ENCODE measurements around the gene SERPINA1.

DNA sequence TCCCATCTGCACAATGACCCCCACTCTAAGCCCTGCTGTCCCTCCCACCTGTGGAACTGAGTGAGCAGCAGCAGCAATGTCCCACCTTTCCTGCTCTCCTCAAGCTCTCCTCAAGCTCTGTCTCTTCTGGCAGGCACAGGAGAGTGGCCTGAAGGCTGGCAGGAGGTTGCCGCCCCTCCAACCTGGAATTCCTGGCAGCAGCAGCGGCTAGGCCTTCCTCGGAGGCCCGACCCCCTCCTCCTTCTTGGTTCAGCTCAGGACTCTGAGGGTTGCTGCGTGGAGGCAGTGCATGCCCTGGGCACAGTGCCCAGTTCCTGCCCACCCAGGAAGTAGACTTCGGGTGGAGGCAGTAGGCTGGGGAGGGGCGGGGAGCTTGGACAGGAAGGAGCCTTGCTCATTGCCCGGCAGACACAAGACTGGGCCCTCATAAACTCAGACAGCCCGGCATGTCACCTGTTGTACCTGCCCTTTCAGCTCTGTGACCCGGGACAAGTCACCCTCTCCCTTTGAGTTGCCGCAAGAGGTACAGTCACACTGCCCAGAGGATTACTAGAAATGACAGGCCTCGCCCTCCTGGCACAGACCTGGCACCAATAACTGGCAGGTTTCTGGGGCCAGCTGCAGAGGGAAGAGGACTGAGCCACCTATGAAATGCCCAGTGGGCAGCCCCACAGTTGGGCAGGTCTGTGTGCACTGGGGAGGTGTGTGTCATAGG is 2.1 kb upstream of the SERPINA1 start:
- no peak for TF ChIP-seq EP300 (IDR thresholded peaks at IDR 0.05)
- TF ChIP-seq, protein P1, sequence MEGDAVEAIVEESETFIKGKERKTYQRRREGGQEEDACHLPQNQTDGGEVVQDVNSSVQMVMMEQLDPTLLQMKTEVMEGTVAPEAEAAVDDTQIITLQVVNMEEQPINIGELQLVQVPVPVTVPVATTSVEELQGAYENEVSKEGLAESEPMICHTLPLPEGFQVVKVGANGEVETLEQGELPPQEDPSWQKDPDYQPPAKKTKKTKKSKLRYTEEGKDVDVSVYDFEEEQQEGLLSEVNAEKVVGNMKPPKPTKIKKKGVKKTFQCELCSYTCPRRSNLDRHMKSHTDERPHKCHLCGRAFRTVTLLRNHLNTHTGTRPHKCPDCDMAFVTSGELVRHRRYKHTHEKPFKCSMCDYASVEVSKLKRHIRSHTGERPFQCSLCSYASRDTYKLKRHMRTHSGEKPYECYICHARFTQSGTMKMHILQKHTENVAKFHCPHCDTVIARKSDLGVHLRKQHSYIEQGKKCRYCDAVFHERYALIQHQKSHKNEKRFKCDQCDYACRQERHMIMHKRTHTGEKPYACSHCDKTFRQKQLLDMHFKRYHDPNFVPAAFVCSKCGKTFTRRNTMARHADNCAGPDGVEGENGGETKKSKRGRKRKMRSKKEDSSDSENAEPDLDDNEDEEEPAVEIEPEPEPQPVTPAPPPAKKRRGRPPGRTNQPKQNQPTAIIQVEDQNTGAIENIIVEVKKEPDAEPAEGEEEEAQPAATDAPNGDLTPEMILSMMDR (IDR thresholded peaks at IDR 0.05), result no peak
- no peak for TF ChIP-seq POLR2A (IDR thresholded peaks at IDR 0.05)
